HG03378 (cell line): Measurements from ENCODE around the gene CCDC154.
"Not testable (repeated sequence)": the region's sequence is repeated elsewhere in the genome, so short reads cannot be mapped to it uniquely, and the experiment has no call there.

ENCODE experiments used
- ATAC-seq: cut with Tn5 transposase; IDR thresholded peaks from one replicate; pipeline ENCODE4 v1.9.1; 2021; ENCODE audit warnings: mild to moderate bottlenecking, moderate library complexity; ENCODE audit not compliant: unreplicated experiment

Gene CCDC154

GRCh38 chr16:1455190-1456171 lies 11.1 kb upstream of the CCDC154 start:
- ATAC-seq, result no peak

- ATAC-seq, result no peak
Measured at GRCh38 chr16:1454561-1454960, 10.2 kb upstream of the CCDC154 start.

- ATAC-seq, result no peak
Measured at GRCh38 chr16:1453316-1453715, 9.0 kb upstream of the CCDC154 start.

- no peak for ATAC-seq
Measured at GRCh38 chr16:1452530-1452929, 8.2 kb upstream of the CCDC154 start.

- no peak for ATAC-seq
Measured at GRCh38 chr16:1451702-1452392, 7.5 kb upstream of the CCDC154 start.

GRCh38 chr16:1450841-1451240 lies 6.5 kb upstream of the CCDC154 start:
- no peak for ATAC-seq

GRCh38 chr16:1450218-1450617 lies 5.9 kb upstream of the CCDC154 start:
- no peak for ATAC-seq

- ATAC-seq, result no peak
Measured at GRCh38 chr16:1449201-1449788, 4.9 kb upstream of the CCDC154 start.

- ATAC-seq, result no peak
Measured at GRCh38 chr16:1448536-1449116, 4.3 kb upstream of the CCDC154 start.

- ATAC-seq, result no peak
Measured at GRCh38 chr16:1447965-1448364, 3.6 kb upstream of the CCDC154 start.

- no peak for ATAC-seq
Measured at GRCh38 chr16:1446296-1447080, 2.1 kb upstream of the CCDC154 start.

- ATAC-seq, result no peak
Measured at GRCh38 chr16:1445518-1446203, 1.3 kb upstream of the CCDC154 start.

GRCh38 chr16:1444730-1445517 lies 568 bp upstream of the CCDC154 start:
- no peak for ATAC-seq

GRCh38 chr16:1443403-1443973 lies 868 bp downstream of the CCDC154 start:
- ATAC-seq, result no peak

GRCh38 chr16:1442697-1443096 lies 1.7 kb downstream of the CCDC154 start:
- no peak for ATAC-seq

GRCh38 chr16:1441391-1441829 lies 2.9 kb downstream of the CCDC154 start:
- ATAC-seq, result no peak

- ATAC-seq, result not testable (repeated sequence)
Measured at GRCh38 chr16:1439699-1440074, 4.7 kb downstream of the CCDC154 start.

GRCh38 chr16:1439058-1439698 lies 5.2 kb downstream of the CCDC154 start:
- ATAC-seq, result no peak
